Mesenchymal stem cell (in vitro differentiated cells and primary cell): ENCODE data around the gene CCDC85C.

Experiments used
- DNase-seq: peaks from one replicate; pipeline ENCODE4 v3.0.0-alpha.2; 2013
- H2AFZ ChIP-seq: one replicate; pipeline ENCODE4 v1.6.1; 2013; ENCODE audit warnings: low read depth, mild to moderate bottlenecking, control low read depth, inconsistent platforms, low read length, moderate library complexity
- H2AK5ac ChIP-seq: 2 replicates; pipeline ENCODE4 v1.6.1; 2013; ENCODE audit warnings: low read length, moderate library complexity, mild to moderate bottlenecking, inconsistent platforms; ENCODE audit not compliant: severe bottlenecking
- H2BK120ac ChIP-seq: one replicate; pipeline ENCODE4 v1.6.1; 2013; ENCODE audit warnings: low read depth, mild to moderate bottlenecking, inconsistent platforms, low read length, moderate library complexity
- H2BK12ac ChIP-seq, 2 experiments: one replicate each; pipeline ENCODE4 v1.6.1; 2013; ENCODE audit warnings: inconsistent platforms in 2 of 2, low read length in 2 of 2, mild to moderate bottlenecking in 2 of 2, moderate library complexity in 2 of 2, control low read depth in 1 of 2
- H2BK15ac ChIP-seq: one replicate; pipeline ENCODE4 v1.6.1; 2013; ENCODE audit warnings: mild to moderate bottlenecking, low read depth, inconsistent platforms; ENCODE audit not compliant: poor library complexity, severe bottlenecking
- H2BK5ac ChIP-seq: 2 replicates; pipeline ENCODE4 v1.6.1; 2013; ENCODE audit warnings: low read depth, mild to moderate bottlenecking, low read length, control low read depth, inconsistent platforms; ENCODE audit not compliant: poor library complexity, severe bottlenecking
- H3K14ac ChIP-seq, 2 experiments: one replicate each; pipeline ENCODE4 v1.6.1; 2013; ENCODE audit warnings: inconsistent platforms in 2 of 2, low read length in 2 of 2, control low read depth in 1 of 2, mild to moderate bottlenecking in 1 of 2, moderate library complexity in 1 of 2
- H3K18ac ChIP-seq, 2 experiments: one replicate each; pipeline ENCODE4 v1.6.1; 2013; ENCODE audit warnings: inconsistent platforms in 2 of 2, low read length in 2 of 2, control low read depth in 1 of 2, low read depth in 1 of 2, mild to moderate bottlenecking in 1 of 2
- H3K23ac ChIP-seq, 2 experiments: one replicate each; pipeline ENCODE4 v1.6.1; 2013; ENCODE audit warnings: inconsistent platforms in 2 of 2, low read length in 2 of 2, mild to moderate bottlenecking in 2 of 2, moderate library complexity in 2 of 2, control low read depth in 1 of 2
- H3K27ac ChIP-seq: 2 replicates; pipeline ENCODE4 v1.5.1; 2013; ENCODE audit warnings: mild to moderate bottlenecking, moderate library complexity, low read length, control low read depth, inconsistent platforms; ENCODE audit not compliant: poor library complexity, severe bottlenecking
- H3K27me3 ChIP-seq, 2 experiments: 2 replicates each; pipeline versions ENCODE4 v1.6.1 to v1.7.0; 2013; ENCODE audit warnings: low read length in 2 of 2, mild to moderate bottlenecking in 2 of 2, moderate library complexity in 2 of 2, control low read depth in 1 of 2, inconsistent platforms in 1 of 2; ENCODE audit not compliant: control insufficient read depth in 1 of 2, insufficient read depth in 1 of 2
- H3K36me3 ChIP-seq, 2 experiments: 2 replicates each; pipeline versions ENCODE4 v1.6.1 to v1.7.0; 2013; ENCODE audit warnings: low read length in 2 of 2, control low read depth in 1 of 2, inconsistent platforms in 1 of 2, low read depth in 1 of 2, mild to moderate bottlenecking in 1 of 2; ENCODE audit not compliant: insufficient read depth in 2 of 2, control insufficient read depth in 1 of 2
- H3K4ac ChIP-seq, 2 experiments: one replicate each; pipeline ENCODE4 v1.6.1; 2013; ENCODE audit warnings: inconsistent platforms in 2 of 2, low read length in 2 of 2, mild to moderate bottlenecking in 2 of 2, moderate library complexity in 2 of 2, control low read depth in 1 of 2, low read depth in 1 of 2
- H3K4me1 ChIP-seq: 2 replicates; pipeline ENCODE4 v1.6.1; 2013; ENCODE audit warnings: low read depth, low read length, control low read depth; ENCODE audit not compliant: control insufficient read depth, insufficient read depth
- H3K4me2 ChIP-seq: 2 replicates; pipeline ENCODE4 v1.6.1; 2013; ENCODE audit warnings: low read length, mild to moderate bottlenecking, inconsistent platforms; ENCODE audit not compliant: poor library complexity, severe bottlenecking
- H3K4me3 ChIP-seq, 2 experiments: 2 replicates each; pipeline versions ENCODE4 v1.5.1 to v1.7.0; 2013; ENCODE audit warnings: low read length in 2 of 2, mild to moderate bottlenecking in 2 of 2, control low read depth in 1 of 2, low read depth in 1 of 2; ENCODE audit not compliant: insufficient read depth in 1 of 2
- H3K79me1 ChIP-seq: replicated peaks from 2 replicates; pipeline ENCODE4 v1.6.1; 2013; ENCODE audit warnings: mild to moderate bottlenecking, control low read depth, low read length, inconsistent platforms; ENCODE audit not compliant: poor library complexity, severe bottlenecking
- H3K9ac ChIP-seq: 2 replicates; pipeline ENCODE4 v1.7.0; 2013; ENCODE audit warnings: mild to moderate bottlenecking, low read length, moderate library complexity
- H3K9me3 ChIP-seq: 2 replicates; pipeline ENCODE4 v1.7.0; 2013; ENCODE audit warnings: mild to moderate bottlenecking, low read length; ENCODE audit not compliant: control insufficient read depth
- H4K8ac ChIP-seq: one replicate; pipeline ENCODE4 v1.6.1; 2013; ENCODE audit warnings: inconsistent platforms, mild to moderate bottlenecking, low read length, moderate library complexity
- H4K91ac ChIP-seq: one replicate; pipeline ENCODE4 v1.6.1; 2013; ENCODE audit warnings: mild to moderate bottlenecking, low read length, inconsistent platforms
- WGBS: methylation state at CpG from one replicate; pipeline ENCODE4 v1.1.7; 2013; ENCODE audit warnings: mixed read lengths; 5-methylcytosine and 5-hydroxymethylcytosine counted together

Gene CCDC85C

GRCh38 chr14:99560403-99560802 lies 43.6 kb downstream of the CCDC85C start:
- H3K27me3 ChIP-seq: peaks cover 12 to 91% of the 10 kb centered on the region in 2 experiments
- H3K4me3 ChIP-seq: no peak overlapping the region
- no peak for DNase-seq
- H4K91ac ChIP-seq: no peak overlapping the region
- H3K79me1 ChIP-seq: peaks cover 8% of the 10 kb centered on the region
- no peak overlapping the region for H3K9ac ChIP-seq
- no peak overlapping the region for H4K8ac ChIP-seq
- no peak overlapping the region for H3K23ac ChIP-seq
- H2BK5ac ChIP-seq: no peak overlapping the region
- no peak overlapping the region for H2AFZ ChIP-seq
- H2BK15ac ChIP-seq: no peak overlapping the region
- 94% methylated on average over 10 of the region's 13 CpGs for WGBS
- no peak overlapping the region for H3K27ac ChIP-seq
- no peak overlapping the region for H3K4ac ChIP-seq
- no peaks in the 10 kb centered on the region for H3K36me3 ChIP-seq
- no peak overlapping the region for H3K18ac ChIP-seq
- H2AK5ac ChIP-seq: no peak overlapping the region
- no peak overlapping the region for H3K14ac ChIP-seq
- H3K9me3 ChIP-seq: no peaks in the 10 kb centered on the region
- H2BK120ac ChIP-seq: no peak overlapping the region
- no peak overlapping the region for H2BK12ac ChIP-seq
- H3K4me2 ChIP-seq: no peak overlapping the region
- H3K4me1 ChIP-seq: peaks cover 46% of the 10 kb centered on the region

GRCh38 chr14:99559286-99559990 lies 44.6 kb downstream of the CCDC85C start:
- Histone ChIP-seq H2AK5ac (no peak overlapping the region), H3K9me3 (no peaks in the 10 kb centered on the region), H3K36me3 (no peaks in the 10 kb centered on the region), H3K27me3 (peaks cover 7 to 86% of the 10 kb centered on the region in 2 experiments), H3K79me1 (peaks cover 7% of the 10 kb centered on the region), H2BK12ac (no peak overlapping the region), H4K91ac (no peak overlapping the region), H3K18ac (no peak overlapping the region), H2BK120ac (no peak overlapping the region), H3K9ac (no peak overlapping the region), H3K4me1 (peaks cover 38% of the 10 kb centered on the region), H3K27ac (no peak overlapping the region), H3K23ac (no peak overlapping the region), H2BK15ac (no peak overlapping the region), H3K14ac (no peak overlapping the region), H3K4ac (no peak overlapping the region), H3K4me2 (no peak overlapping the region), H2BK5ac (no peak overlapping the region), H3K4me3 (no peak overlapping the region), H4K8ac (no peak overlapping the region), H2AFZ (no peak overlapping the region)
- no peak for DNase-seq
- 84% methylated on average over 15 of the region's 16 CpGs for WGBS

- no peak overlapping the region for H3K18ac ChIP-seq
- H2AFZ ChIP-seq: no peak overlapping the region
- H3K4ac ChIP-seq: no peak overlapping the region
- no peak overlapping the region for H2BK15ac ChIP-seq
- no peaks in the 10 kb centered on the region for H3K36me3 ChIP-seq
- H3K23ac ChIP-seq: no peak overlapping the region
- H3K9ac ChIP-seq: no peak overlapping the region
- no peak overlapping the region for H4K8ac ChIP-seq
- no peak overlapping the region for H2BK12ac ChIP-seq
- peaks cover 0 to 75% of the 10 kb centered on the region in 2 experiments for H3K27me3 ChIP-seq
- WGBS: 96% methylated on average over 10 of the region's 10 CpGs
- H2BK5ac ChIP-seq: no peak overlapping the region
- no peak overlapping the region for H2AK5ac ChIP-seq
- no peak for DNase-seq
- no peak overlapping the region for H3K4me3 ChIP-seq
- peaks cover 12% of the 10 kb centered on the region for H3K4me1 ChIP-seq
- no peak overlapping the region for H3K4me2 ChIP-seq
- no peak overlapping the region for H3K14ac ChIP-seq
- H3K9me3 ChIP-seq: no peaks in the 10 kb centered on the region
- no peak overlapping the region for H2BK120ac ChIP-seq
- H3K79me1 ChIP-seq: peaks cover 7% of the 10 kb centered on the region
- H4K91ac ChIP-seq: no peak overlapping the region
- no peak overlapping the region for H3K27ac ChIP-seq
Measured at GRCh38 chr14:99556134-99556791, 47.7 kb downstream of the CCDC85C start.

- Histone ChIP-seq H2BK120ac (no peak overlapping the region), H3K9me3 (no peaks in the 10 kb centered on the region), H3K4me3 (no peak overlapping the region), H2AK5ac (no peak overlapping the region), H2BK12ac (no peak overlapping the region), H2BK15ac (no peak overlapping the region), H3K4ac (no peak overlapping the region), H3K9ac (no peak overlapping the region), H3K14ac (no peak overlapping the region), H3K27ac (no peak overlapping the region), H3K36me3 (no peaks in the 10 kb centered on the region), H3K18ac (no peak overlapping the region), H3K23ac (no peak overlapping the region), H3K4me2 (no peak overlapping the region), H2AFZ (no peak overlapping the region), H3K79me1 (peaks cover 3% of the 10 kb centered on the region), H3K27me3 (peaks cover 0 to 76% of the 10 kb centered on the region in 2 experiments), H4K8ac (no peak overlapping the region), H2BK5ac (no peak overlapping the region), H3K4me1 (peaks cover 6% of the 10 kb centered on the region), H4K91ac (no peak overlapping the region)
- DNase-seq: no peak
- WGBS: 81% methylated on average over 9 of the region's 9 CpGs
Measured at GRCh38 chr14:99554757-99555531, 49.1 kb downstream of the CCDC85C start.
